GM19452 (cell line): ENCODE results near the gene SLC9C1.

ENCODE experiments used
- ATAC-seq: cut with Tn5 transposase; IDR thresholded peaks from one replicate; pipeline ENCODE4 v1.9.1; 2021; ENCODE audit not compliant: unreplicated experiment

The SLC9C1 gene

GRCh38 chr3:112307557-112307956 is 13.5 kb upstream of the SLC9C1 start:
- no peak for ATAC-seq

DNA sequence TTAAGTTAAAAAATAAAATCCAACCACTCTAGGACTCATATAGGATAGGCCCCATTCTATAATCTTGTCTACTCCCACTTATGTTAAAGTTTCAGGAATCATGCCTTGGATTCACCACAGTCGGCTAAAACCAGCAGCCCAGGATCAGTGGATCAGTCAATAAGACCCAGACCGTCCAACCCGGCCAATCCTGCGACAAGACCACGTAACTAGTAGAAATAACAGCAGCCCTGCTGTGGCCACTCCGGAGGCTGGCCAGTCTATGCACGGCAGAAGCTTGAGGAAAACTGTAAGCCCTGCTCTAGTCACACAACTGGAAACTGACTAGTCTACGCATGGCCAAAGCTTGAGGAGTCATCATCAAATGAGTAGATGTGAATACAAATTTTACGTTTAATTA is 12.8 kb upstream of the SLC9C1 start:
- ATAC-seq, result no peak

GRCh38 chr3:112304611-112305010 is 10.6 kb upstream of the SLC9C1 start:
- no peak for ATAC-seq

GRCh38 chr3:112303764-112304325 is 9.8 kb upstream of the SLC9C1 start:
- peak; percentile 51 for ATAC-seq

- ATAC-seq, result peak; percentile 34
These were observed 9.1 kb upstream of the SLC9C1 start for GRCh38 chr3:112302881-112303763.

- no peak for ATAC-seq
These were observed 8.3 kb upstream of the SLC9C1 start for GRCh38 chr3:112302150-112302830.

DNA sequence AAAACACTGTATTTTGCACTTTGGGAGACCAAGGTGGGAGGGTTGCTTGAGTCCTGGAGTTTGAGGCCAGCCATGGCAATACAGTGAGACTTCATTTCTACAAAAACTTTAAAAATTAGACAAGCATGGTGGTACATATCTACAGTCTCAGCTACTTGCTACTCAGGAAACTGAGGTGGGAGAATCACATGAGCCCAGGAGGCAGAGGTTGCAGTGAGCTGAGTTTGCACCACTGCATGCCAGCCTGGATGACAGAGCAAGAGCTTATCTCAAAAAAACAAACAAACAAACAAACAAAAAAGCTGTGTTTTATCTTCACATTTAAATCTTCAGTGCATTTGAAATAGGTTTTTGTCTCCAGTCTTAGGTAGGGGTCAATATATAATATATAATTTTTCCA is 4.8 kb upstream of the SLC9C1 start:
- ATAC-seq, result no peak

DNA sequence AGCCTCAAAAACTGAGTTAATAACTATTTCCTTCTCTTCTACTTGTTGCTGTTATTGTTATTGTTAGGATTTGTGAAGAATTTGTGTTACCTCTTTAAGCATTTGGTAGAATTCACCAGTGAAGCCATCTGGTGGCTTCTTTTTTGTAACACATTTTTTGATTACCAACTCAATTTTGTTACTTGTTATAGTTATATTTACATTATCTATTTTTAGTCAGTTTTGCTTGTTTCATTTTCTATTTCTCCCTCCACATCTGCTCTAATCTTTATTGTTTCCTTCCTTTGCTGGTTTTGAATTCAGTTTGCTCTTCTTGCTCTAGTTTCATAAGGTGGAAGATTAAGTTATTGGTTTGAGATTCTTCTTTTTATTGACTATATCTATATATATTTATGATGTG is 3.7 kb upstream of the SLC9C1 start:
- no peak for ATAC-seq

GRCh38 chr3:112289011-112289410 is 5.0 kb downstream of the SLC9C1 start:
- no peak for ATAC-seq

DNA sequence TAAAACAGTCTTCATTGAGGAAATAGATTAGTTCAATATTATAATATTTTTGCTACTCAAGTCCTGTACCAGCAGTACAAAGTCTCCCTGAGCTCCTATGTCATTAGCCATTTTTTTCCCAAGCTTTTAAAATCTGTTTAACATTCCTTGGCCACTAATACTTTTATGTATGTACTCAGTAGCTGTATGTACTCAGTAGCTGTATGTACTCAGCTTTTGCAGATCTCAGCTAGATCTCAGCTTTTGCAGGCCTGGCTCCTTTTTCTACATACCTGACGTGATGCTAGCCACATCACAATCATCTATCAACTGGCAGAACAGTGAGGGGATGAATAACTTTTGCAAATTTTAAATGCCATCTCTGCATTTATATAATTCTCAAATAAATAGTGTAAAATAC is 13.8 kb downstream of the SLC9C1 start:
- ATAC-seq, result no peak

DNA sequence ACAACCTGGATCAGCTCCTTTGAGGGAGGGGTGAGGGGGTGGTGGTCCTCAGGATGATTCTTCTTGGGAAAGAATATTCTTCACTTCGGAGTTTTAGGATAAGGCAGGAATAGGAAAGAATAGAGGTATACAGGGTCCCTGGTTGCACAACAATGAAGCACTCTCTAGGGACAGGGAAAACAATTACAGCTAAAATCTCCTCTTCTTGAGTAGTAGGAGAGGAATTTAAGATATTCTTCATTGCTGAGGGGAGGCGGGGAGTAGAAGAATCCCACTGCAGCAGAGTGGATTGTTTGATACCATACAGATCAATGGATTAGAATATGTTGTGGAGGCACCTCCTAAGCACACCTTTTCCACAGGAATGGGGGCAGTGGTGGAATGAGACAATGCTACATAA is 20.5 kb downstream of the SLC9C1 start:
- no peak for ATAC-seq

DNA sequence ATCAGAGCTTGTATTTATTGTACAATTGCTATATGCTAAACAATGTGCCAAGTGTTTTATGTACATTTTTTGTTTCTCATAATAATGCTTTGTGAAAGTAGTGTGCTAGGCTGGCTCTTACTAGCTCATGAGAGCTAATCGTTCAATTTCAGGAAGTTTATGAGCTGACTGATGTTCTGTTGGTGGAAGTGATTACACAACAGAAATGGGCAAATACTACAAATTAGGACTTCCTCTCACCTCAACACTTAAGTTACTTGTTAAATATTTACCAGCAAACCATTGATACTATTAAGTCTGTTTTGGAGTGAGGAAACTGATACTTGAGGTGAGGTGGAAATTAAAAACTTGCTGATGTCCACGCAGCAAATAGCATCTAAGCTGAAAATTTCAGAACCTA is 32.3 kb downstream of the SLC9C1 start:
- ATAC-seq, result peak; percentile 79

- no peak for ATAC-seq
These were observed 33.5 kb downstream of the SLC9C1 start for GRCh38 chr3:112260563-112260962.

- peak; percentile 91 for ATAC-seq
These were observed 40.6 kb downstream of the SLC9C1 start for GRCh38 chr3:112253301-112253971.

DNA sequence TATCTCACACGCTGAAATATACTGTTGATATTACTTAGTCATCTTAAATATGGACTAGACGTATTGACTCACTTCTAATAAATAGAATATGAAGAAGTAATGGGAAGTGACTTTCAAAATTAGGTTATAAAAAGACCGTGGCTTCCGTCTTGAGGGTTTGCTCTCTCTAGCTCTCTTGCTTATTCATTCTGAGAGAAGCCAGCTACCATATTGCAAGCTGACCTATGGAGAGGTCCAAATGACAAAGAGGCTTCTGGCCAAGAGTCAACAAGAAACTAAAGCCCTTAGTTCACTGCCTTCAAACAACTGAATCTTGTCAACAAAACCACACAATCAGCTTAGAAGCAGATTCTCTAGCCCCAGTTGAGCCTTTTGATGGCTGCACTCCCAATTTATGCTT is 46.1 kb downstream of the SLC9C1 start:
- peak; percentile 71 for ATAC-seq

GRCh38 chr3:112247350-112247749 is 46.7 kb downstream of the SLC9C1 start:
- ATAC-seq, result no peak

DNA sequence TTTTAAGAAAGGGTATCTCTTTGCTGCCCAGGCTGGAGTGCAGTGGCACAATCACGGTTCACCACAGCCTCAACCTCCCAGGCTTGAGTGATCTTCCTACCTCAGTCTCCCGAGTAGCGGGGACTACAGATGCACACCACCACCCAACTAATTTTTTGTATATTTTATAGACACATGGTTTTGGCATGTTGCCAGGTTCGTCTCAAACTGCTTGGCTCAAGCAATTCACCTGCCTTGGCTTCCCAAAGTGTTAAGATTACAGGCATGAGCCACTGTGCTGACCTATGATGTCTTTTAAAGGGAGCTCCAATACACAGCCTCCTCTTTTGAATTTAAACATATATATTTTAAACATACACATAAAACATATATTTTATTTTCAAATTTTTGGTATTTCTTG is 60.9 kb downstream of the SLC9C1 start:
- no peak for ATAC-seq

GRCh38 chr3:112231727-112232126 is 62.3 kb downstream of the SLC9C1 start:
- no peak for ATAC-seq

GRCh38 chr3:112230033-112230432 is 64.0 kb downstream of the SLC9C1 start:
- no peak for ATAC-seq

GRCh38 chr3:112228786-112229185 is 65.2 kb downstream of the SLC9C1 start:
- ATAC-seq, result no peak

- ATAC-seq, result no peak
These were observed 93.7 kb downstream of the SLC9C1 start for GRCh38 chr3:112200317-112200666.
